GM12874 (cell line): ENCODE results near the gene GNG13.
A peak's percentile ranks its signal among the peaks of the same experiment; 100 is the strongest.

Experiments
- TF ChIP-seq, protein P1 (sequence below): IDR thresholded peaks from 2 replicates; pipeline ENCODE4 v1.5.1; 2011; ENCODE audit warnings: low read depth, mild to moderate bottlenecking, control low read depth, low read length, moderate library complexity; ENCODE audit not compliant: insufficient read depth

Gene GNG13

DNA sequence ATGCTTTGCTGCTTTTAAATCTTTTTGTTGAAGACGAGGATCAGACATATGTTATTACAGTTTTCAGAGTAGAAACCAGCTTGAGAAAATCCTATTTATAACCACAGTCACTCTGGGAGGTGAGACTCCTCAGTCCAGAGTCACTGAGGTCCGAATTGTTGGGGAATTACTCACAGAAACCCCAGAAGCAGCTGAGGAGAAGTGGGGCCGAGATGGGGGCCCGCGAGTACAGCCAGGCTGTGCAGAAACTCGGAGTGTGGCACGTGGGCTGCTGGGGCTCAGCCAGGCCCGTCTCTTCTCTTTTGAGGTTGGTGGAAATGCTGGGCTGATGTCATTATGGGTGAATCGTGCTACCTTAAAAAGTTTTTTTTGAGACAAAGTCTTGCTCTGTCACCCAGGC, 14.4 kb upstream of the GNG13 start:
- TF ChIP-seq, protein P1, sequence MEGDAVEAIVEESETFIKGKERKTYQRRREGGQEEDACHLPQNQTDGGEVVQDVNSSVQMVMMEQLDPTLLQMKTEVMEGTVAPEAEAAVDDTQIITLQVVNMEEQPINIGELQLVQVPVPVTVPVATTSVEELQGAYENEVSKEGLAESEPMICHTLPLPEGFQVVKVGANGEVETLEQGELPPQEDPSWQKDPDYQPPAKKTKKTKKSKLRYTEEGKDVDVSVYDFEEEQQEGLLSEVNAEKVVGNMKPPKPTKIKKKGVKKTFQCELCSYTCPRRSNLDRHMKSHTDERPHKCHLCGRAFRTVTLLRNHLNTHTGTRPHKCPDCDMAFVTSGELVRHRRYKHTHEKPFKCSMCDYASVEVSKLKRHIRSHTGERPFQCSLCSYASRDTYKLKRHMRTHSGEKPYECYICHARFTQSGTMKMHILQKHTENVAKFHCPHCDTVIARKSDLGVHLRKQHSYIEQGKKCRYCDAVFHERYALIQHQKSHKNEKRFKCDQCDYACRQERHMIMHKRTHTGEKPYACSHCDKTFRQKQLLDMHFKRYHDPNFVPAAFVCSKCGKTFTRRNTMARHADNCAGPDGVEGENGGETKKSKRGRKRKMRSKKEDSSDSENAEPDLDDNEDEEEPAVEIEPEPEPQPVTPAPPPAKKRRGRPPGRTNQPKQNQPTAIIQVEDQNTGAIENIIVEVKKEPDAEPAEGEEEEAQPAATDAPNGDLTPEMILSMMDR: no peak

DNA sequence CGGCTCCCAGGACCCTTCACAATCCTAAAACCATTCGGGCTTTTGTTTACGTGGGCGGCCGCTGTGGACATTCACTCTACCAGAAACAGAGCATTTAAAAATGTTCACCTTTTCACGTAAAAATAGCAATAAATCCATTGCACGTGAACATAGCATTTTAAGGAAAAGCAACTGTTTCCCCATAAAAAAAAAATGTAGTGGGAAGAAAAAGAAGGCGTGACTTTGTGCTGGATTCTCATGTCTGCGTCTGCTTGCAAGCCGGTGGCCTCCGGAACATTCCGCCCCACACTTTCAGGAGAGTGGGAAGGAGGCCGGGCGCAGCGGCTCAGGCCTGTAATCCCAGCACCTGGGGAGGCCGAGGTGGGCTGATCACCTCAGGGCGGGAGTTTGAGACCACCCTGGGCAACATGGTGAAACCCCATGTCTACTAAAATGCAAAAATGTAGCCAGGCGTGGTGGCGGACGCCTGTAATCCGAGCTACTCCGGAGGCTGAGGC, 13.4 kb upstream of the GNG13 start:
- TF ChIP-seq, protein P1: no peak

DNA sequence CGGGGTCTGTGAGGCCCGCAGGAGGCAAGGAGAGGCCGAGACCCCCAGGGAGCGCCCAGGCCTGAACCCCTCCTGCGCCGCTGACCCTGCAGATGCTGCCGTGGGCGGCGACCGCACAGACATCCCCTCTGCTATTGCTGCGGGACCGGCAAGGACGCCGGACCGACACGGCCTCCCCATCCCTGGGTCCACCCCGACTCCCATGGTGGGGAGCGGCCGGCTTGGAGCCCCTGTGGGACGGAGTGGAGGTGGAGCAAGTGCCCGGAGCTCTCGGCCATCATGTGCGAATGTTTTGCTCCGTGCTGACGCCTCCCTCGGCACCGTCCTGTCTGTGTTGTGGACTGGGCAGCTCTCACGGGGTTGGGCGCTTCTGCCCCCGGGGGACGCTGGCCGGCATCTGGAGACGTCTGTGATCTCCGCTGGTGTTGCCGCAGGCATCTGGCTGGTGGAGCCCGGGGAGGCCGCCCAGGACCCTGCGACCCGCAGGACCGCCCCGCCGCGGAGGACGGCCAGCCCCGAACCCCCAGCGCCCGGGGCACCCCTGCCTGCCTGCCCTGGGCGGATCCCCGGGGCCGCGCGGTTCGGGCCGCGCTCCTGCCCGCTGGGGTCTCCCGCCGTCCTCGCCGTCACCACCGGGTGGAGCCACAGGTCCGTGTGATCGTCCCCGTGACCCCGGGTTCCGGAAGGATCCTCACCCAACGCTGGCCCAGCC, 12.8 kb upstream of the GNG13 start:
- TF ChIP-seq, protein P1: peak; percentile 48

DNA sequence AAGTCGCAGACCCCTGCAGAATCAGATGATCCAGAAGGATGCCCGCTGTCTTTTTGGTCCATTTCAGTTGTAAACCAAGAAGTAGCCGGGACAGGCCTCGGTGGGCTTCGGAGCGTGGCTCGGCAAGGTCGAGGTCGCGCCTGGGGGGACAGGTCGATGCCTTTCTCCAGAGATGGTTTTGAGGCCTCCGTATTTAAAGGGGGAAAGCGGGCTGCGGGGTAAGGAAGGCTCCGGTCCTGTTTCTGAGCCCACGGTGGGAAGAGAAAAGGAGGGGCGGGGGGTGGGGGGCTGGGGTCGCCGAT, 7.5 kb upstream of the GNG13 start:
- TF ChIP-seq, protein P1: no peak

DNA sequence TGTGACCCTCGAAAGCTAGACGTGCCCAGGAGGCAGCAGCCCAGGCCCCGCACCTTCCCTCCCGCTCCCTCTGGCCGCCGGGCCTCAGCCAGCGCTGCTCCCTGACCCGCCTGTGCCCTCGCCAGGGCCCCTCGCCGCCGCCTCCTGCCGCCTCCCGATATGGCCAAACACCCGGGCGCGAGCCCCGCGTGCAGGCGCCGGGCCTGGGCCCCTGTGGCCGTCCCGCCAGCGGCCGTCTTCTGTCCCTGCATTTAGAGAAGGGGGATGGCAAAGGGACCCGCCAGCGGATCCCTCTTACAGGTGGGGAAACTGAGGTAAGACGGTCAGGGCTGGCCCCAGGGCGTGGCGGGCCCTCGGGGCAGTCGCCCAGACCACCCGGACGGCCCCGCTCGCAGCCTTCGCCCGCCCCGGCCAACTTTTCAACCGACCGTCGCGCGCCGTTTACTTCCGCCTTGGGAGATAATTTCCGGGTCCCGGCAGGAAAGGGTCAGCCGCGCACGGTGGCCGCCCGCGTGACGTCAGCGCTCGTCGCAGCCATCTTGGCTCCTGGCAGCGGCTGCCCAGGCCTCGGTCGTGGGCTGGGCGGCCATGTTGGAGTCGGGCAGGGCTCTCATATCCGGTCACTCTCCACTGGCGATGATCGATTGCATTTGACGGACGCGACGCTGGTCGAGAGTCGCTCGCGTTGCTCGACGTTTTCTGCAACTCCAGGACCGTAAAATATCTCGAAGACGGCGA, 7.0 kb upstream of the GNG13 start:
- TF ChIP-seq, protein P1: no peak

DNA sequence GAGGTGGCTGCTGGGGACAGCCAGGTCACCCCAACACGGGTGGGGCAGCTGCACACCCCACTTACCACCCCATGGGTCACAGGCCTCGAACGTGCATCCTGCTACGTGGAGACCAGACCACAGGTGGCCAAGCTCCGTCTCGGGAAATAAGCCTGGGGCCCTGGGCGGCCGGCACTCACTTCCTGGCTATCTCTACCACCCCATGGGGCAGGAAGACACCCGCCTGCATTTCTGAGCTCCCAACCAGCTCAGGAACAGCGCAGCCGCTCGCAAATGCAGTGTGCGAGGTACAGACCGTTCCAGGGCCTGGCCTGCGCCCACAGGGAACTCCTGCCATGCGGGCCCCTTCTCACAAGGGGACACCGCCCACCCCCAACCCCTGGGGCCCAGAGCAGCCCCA, 4.9 kb upstream of the GNG13 start:
- TF ChIP-seq, protein P1: no peak

DNA sequence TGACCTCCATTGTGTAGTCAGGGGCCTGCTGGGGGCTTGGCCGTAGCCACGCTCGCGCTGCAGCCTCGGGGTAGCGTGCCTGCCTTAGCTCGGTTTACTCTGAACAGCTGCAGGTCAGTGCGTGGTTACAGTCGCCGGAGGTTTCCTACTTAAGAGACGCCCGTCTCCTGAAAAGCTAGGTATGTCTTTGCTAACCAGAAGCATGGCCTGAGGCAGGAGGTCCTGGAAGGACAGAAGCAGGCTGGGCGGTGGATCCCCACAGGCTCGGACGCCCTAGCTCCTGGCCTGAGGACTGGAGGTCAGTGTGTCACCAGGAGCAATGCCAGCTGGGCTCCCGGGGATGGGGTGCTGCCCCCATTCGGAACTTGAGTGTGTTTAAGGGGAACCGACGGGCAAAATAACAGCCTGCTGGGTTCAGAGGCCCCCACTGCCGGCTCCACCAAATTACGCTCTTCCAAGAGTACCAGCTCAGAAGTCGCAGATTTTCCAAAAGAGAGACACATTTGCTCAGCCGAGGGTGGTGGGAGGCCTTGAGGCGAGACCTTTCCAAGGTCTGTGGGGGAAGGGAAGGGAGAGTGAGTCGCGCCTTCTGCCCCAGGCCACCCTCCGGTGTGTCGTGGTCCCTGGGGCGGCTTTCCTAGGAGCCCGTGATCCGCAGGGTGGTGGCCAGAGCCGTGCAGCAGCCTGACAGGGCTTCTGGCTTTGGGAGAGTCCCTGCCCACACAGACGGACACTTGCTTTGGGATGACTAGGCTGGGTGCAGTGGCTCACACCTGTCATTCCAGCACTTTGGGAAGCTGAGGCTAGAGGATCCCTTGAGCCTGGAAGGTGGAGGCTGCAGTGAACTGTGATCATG, 3.9 kb upstream of the GNG13 start:
- TF ChIP-seq, protein P1: no peak
